Choroid plexus epithelial cell (primary cell): ENCODE results near the gene CLEC6A.

Source experiments
- DNase-seq: peaks from one replicate; pipeline ENCODE4 v3.0.0-alpha.2; 2010; ENCODE audit warnings: low read depth
- H3K4me3 ChIP-seq: 2 replicates; pipeline ENCODE4 v1.5.1; 2011; ENCODE audit warnings: low read depth, mild to moderate bottlenecking, control low read depth, low read length, moderate library complexity
- CTCF ChIP-seq: conservative IDR thresholded peaks from 2 replicates; pipeline ENCODE4 v1.5.1; 2011; ENCODE audit warnings: low read depth, mild to moderate bottlenecking, control low read depth, inconsistent platforms, low read length, moderate library complexity

Gene CLEC6A

GRCh38 chr12:8517971-8518370, 62.2 kb downstream of the CLEC6A start:
- TF ChIP-seq CTCF: no peak
- no peak for DNase-seq
- H3K4me3 ChIP-seq: no peak overlapping the region

GRCh38 chr12:8519171-8519570, 63.4 kb downstream of the CLEC6A start:
- H3K4me3 ChIP-seq: no peak overlapping the region

GRCh38 chr12:8527250-8528130, 71.7 kb downstream of the CLEC6A start:
- DNase-seq: no peak
- H3K4me3 ChIP-seq: no peak overlapping the region
- no peak for TF ChIP-seq CTCF

More at GRCh38 chr12:8519171-8519570, 63.4 kb downstream of the CLEC6A start:
- no peak for DNase-seq
- no peak for TF ChIP-seq CTCF
